Measurements from ENCODE around the gene PLCB1. TPM values are rescaled to one million over a fixed set of nuclear protein-coding genes. Genes with fewer than 3 reads are reported as not detected.

Gene PLCB1
- total RNA-seq, 1 donor from 2014 or later: 10.8 TPM

DNA sequence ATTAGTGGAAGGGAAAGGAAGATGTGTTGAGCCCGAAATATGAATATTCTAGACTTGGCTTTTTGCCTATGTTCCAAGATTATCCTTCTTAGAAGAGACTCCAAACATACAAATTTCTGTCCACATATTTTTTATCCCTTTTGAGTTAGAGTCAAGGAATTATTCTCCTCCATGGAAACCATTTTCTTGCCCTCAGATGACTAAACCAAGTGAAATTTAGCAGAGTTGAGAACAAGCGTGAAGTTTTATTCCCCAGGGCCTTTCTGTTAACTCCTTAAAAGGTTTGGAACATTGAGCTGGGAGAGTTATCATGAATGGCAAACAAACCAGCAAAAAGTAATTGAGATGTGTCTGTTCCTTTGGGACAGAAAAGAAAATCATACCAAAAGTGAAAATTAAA, 650.7 kb downstream of the PLCB1 start:
- no peaks in the 10 kb centered on the region for H3K27me3 Mint-ChIP-seq (ENCODE audit: low read depth)
- peaks cover 3% of the 10 kb centered on the region for H3K36me3 Mint-ChIP-seq (ENCODE audit: low read depth)
- DNase-seq (ENCODE audit: low spot score): no peak
- H3K27ac Mint-ChIP-seq (ENCODE audit: unreplicated experiment): peak overlapping the region; percentile 91
- H3K4me1 Mint-ChIP-seq (ENCODE audit: low read depth): peaks cover 26% of the 10 kb centered on the region
- TF ChIP-seq, protein P1, sequence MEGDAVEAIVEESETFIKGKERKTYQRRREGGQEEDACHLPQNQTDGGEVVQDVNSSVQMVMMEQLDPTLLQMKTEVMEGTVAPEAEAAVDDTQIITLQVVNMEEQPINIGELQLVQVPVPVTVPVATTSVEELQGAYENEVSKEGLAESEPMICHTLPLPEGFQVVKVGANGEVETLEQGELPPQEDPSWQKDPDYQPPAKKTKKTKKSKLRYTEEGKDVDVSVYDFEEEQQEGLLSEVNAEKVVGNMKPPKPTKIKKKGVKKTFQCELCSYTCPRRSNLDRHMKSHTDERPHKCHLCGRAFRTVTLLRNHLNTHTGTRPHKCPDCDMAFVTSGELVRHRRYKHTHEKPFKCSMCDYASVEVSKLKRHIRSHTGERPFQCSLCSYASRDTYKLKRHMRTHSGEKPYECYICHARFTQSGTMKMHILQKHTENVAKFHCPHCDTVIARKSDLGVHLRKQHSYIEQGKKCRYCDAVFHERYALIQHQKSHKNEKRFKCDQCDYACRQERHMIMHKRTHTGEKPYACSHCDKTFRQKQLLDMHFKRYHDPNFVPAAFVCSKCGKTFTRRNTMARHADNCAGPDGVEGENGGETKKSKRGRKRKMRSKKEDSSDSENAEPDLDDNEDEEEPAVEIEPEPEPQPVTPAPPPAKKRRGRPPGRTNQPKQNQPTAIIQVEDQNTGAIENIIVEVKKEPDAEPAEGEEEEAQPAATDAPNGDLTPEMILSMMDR (IDR thresholded peaks at IDR 0.05): no peak
- H3K4me3 Mint-ChIP-seq (ENCODE audit: unreplicated experiment): peak overlapping the region; percentile 20
- H3K9me3 Mint-ChIP-seq (ENCODE audit: low read depth): no peaks in the 10 kb centered on the region

DNA sequence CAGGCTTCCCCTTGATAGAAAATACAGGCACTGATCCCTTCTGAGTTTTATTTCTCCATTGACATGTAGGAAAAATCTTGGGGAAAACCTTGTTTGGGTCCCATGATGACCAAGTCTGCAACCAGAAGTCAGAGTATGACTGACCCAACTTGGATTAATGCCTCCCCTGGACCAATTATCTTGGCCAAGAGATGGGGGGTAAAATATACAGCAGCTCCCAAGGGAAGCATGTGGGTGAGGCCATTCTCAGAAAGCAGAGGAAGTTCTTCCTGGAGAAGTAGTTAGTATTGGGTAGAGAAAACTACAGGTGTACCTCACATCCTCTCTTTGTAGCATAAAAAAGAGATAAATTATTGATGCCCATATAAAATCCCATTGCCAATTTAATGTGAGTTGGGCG, 651.7 kb downstream of the PLCB1 start:
- TF ChIP-seq, protein P1 (IDR thresholded peaks at IDR 0.05): no peak
- DNase-seq (ENCODE audit: low spot score): no peak
- H3K4me3 Mint-ChIP-seq (ENCODE audit: unreplicated experiment): no peak overlapping the region
- peaks cover 19% of the 10 kb centered on the region for H3K4me1 Mint-ChIP-seq (ENCODE audit: low read depth)
- no peaks in the 10 kb centered on the region for H3K27me3 Mint-ChIP-seq (ENCODE audit: low read depth)
- no peak overlapping the region for H3K27ac Mint-ChIP-seq (ENCODE audit: unreplicated experiment)
- no peaks in the 10 kb centered on the region for H3K9me3 Mint-ChIP-seq (ENCODE audit: low read depth)
- H3K36me3 Mint-ChIP-seq (ENCODE audit: low read depth): peaks cover 2% of the 10 kb centered on the region

- Mint-ChIP-seq H3K9me3 (ENCODE audit: low read depth) (no peaks in the 10 kb centered on the region), H3K4me1 (ENCODE audit: low read depth) (peaks cover 29% of the 10 kb centered on the region), H3K4me3 (ENCODE audit: unreplicated experiment) (no peak overlapping the region), H3K27ac (ENCODE audit: unreplicated experiment) (no peak overlapping the region), H3K36me3 (ENCODE audit: low read depth) (no peaks in the 10 kb centered on the region), H3K27me3 (ENCODE audit: low read depth) (no peaks in the 10 kb centered on the region)
- TF ChIP-seq, protein P1 (IDR thresholded peaks at IDR 0.05): no peak
- no peak for DNase-seq (ENCODE audit: low spot score)
These were observed 654.3 kb downstream of the PLCB1 start for GRCh38 chr20:8786383-8786782.

DNA sequence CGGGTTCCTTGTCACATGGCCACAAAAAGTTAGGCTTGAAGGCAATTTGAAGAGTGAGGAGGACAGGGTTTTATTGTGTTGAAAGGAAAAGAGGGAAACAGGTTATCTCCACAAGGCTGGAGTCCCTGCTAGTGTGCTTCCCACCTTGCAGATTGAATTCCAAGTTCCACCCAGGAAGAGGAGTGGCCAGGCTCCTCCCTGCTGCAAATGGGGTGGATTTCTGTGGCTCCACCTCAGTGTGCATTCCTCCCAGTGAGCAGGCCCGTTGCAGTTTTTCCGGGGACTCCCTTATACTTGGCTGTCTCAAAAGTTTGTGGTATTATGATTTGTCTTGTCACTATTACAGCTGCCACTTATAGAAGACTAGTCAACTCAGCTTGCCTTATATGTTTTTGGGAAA, 655.0 kb downstream of the PLCB1 start:
- no peaks in the 10 kb centered on the region for H3K36me3 Mint-ChIP-seq (ENCODE audit: low read depth)
- no peak overlapping the region for H3K4me3 Mint-ChIP-seq (ENCODE audit: unreplicated experiment)
- peaks cover 28% of the 10 kb centered on the region for H3K4me1 Mint-ChIP-seq (ENCODE audit: low read depth)
- no peaks in the 10 kb centered on the region for H3K27me3 Mint-ChIP-seq (ENCODE audit: low read depth)
- no peak for DNase-seq (ENCODE audit: low spot score)
- no peak overlapping the region for H3K27ac Mint-ChIP-seq (ENCODE audit: unreplicated experiment)
- no peaks in the 10 kb centered on the region for H3K9me3 Mint-ChIP-seq (ENCODE audit: low read depth)
- TF ChIP-seq, protein P1 (IDR thresholded peaks at IDR 0.05): no peak

DNA sequence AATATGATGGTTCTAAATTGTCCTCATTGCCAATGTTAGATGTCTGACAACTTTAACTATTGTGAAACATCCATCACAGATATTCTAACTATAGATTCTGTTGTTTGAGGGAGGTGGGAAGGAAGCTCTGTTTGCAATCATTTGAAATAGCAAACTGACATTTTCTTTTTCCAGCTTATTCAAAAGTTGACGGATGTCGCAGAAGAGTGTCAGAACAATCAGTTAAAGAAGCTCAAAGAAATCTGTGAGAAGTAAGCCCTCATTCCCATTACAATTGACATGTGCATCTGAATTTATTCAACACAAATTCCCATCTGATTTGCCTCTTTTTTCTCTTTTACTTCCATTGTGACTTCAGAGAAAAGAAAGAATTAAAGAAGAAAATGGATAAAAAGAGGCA, 656.2 kb downstream of the PLCB1 start:
- TF ChIP-seq, protein P1 (IDR thresholded peaks at IDR 0.05): no peak
- Mint-ChIP-seq H3K36me3 (ENCODE audit: low read depth) (no peaks in the 10 kb centered on the region), H3K27me3 (ENCODE audit: low read depth) (no peaks in the 10 kb centered on the region), H3K27ac (ENCODE audit: unreplicated experiment) (no peak overlapping the region), H3K4me1 (ENCODE audit: low read depth) (peaks cover 16% of the 10 kb centered on the region), H3K4me3 (ENCODE audit: unreplicated experiment) (no peak overlapping the region), H3K9me3 (ENCODE audit: low read depth) (no peaks in the 10 kb centered on the region)
- DNase-seq (ENCODE audit: low spot score): no peak

All from chondrocyte (in vitro differentiated cells).